GM12878 (cell line): ENCODE measurements around the gene COL11A2. TPM values are rescaled to one million over a fixed set of nuclear protein-coding genes. Genes with fewer than 3 reads are reported as not detected.
A peak's percentile ranks its signal among the peaks of the same experiment; 100 is the strongest.

Source experiments
- ATAC-seq: fragments of 200-7000 bp; cut with Tn5 transposase; 3 replicates; pipeline ENCODE4 v1.9.1; 2020; ENCODE audit warnings: mild to moderate bottlenecking, moderate library complexity
- BruUV-seq: library from RNA; stranded (reverse); fragments of 400-500 nt; replicated peaks from 2 replicates; lab custom pipeline; 2021; lab: Mats Ljungman, UMichigan
- CTCF ChIA-PET: fragments of 300-600 bp; sonication (Branson Sonifier 250); formaldehyde crosslinking; extraction: SDS; loops from one replicate; lab custom pipeline; 2021; ENCODE audit warnings: inconsistent platforms; lab: Yijun Ruan, JAX
- POLR2A ChIA-PET: fragments of 350-600 bp; formaldehyde crosslinking; extraction: SDS; loops from one replicate; lab custom pipeline; 2021; ENCODE audit warnings: inconsistent platforms; lab: Charles Lee
- RAD21 ChIA-PET: fragments of 300-600 bp; sonication (Branson Sonifier 250); formaldehyde crosslinking; loops from one replicate; lab custom pipeline; 2023; ENCODE audit warnings: antibody characterized with exemption; ENCODE audit not compliant: unreplicated experiment; lab: Charles Lee
- SMC1A ChIA-PET: fragments of 300-600 bp; sonication (Branson Sonifier 250); formaldehyde crosslinking; loops from one replicate; lab custom pipeline; 2023; ENCODE audit not compliant: unreplicated experiment, uncharacterized antibody; lab: Charles Lee
- DNase-seq: peaks from one replicate; pipeline ENCODE4 v3.0.0-alpha.2; 2011; ENCODE audit warnings: low read depth, low spot score
- FAIRE-seq: peaks from 3 replicates; lab custom pipeline; 2011; peaks lifted over from hg19 to GRCh38; lab: Jason Lieb, UNC
- H2AFZ ChIP-seq: 2 replicates; pipeline ENCODE4 v1.6.0; 2011; ENCODE audit warnings: low read depth, low read length, control low read depth; ENCODE audit not compliant: control insufficient read depth
- H3K27ac ChIP-seq: 2 replicates; pipeline ENCODE4 v1.5.1; 2011; ENCODE audit warnings: control low read depth; ENCODE audit not compliant: control insufficient read depth, insufficient read depth
- H3K27me3 ChIP-seq, 2 experiments: replicated peaks in 1 of 2; 2 replicates each; pipeline versions ENCODE4 v1.6.0 to v1.6.1; 2011; ENCODE audit warnings: low read length in 1 of 2; ENCODE audit not compliant: control insufficient read depth in 2 of 2, insufficient read depth in 2 of 2
- H3K36me3 ChIP-seq, 2 experiments: 2 replicates each; pipeline ENCODE4 v1.5.1; 2011; ENCODE audit warnings: low read length in 1 of 2; ENCODE audit not compliant: control insufficient read depth in 2 of 2, insufficient read depth in 2 of 2
- H3K4me1 ChIP-seq: 2 replicates; pipeline ENCODE4 v1.6.1; 2011; ENCODE audit warnings: mild to moderate bottlenecking, low read length, moderate library complexity, mixed read lengths; ENCODE audit not compliant: control insufficient read depth, insufficient read depth
- H3K4me2 ChIP-seq: 2 replicates; pipeline ENCODE4 v1.6.0; 2011; ENCODE audit warnings: control low read depth; ENCODE audit not compliant: control insufficient read depth, insufficient read depth
- H3K4me3 ChIP-seq: fragments of 200-600 bp; sonication (generic); 2 replicates; pipeline ENCODE4 v1.5.1; 2016
- H3K79me2 ChIP-seq: 2 replicates; pipeline ENCODE4 v1.6.0; 2011; ENCODE audit warnings: low read length; ENCODE audit not compliant: control insufficient read depth, insufficient read depth
- H3K9ac ChIP-seq: 2 replicates; pipeline ENCODE4 v1.8.0; 2011; ENCODE audit warnings: low read length, control low read depth, mixed read lengths; ENCODE audit not compliant: control insufficient read depth, insufficient read depth
- H3K9me3 ChIP-seq: replicated peaks from 3 replicates; pipeline ENCODE4 v1.5.1; 2011; ENCODE audit warnings: mild to moderate bottlenecking, low read length; ENCODE audit not compliant: control insufficient read depth, insufficient read depth
- H4K20me1 ChIP-seq: 2 replicates; pipeline ENCODE4 v1.6.0; 2011; ENCODE audit not compliant: control insufficient read depth, insufficient read depth
- FOXM1 ChIP-seq: IDR thresholded peaks from 2 replicates; pipeline ENCODE4 v1.6.1; 2012; ENCODE audit warnings: low read depth, mild to moderate bottlenecking, inconsistent platforms, low read length, moderate library complexity
- NR2F1 ChIP-seq: fragments of 450-650 bp; conservative IDR thresholded peaks from 2 replicates; pipeline ENCODE4 v1.6.1; 2017; ENCODE audit warnings: mild to moderate bottlenecking
- POLR2AphosphoS5 ChIP-seq: IDR thresholded peaks from 2 replicates; pipeline ENCODE4 v1.6.1; 2011; ENCODE audit warnings: mild to moderate bottlenecking, low read length, inconsistent platforms
- RAD51 ChIP-seq: fragments of 450-650 bp; IDR thresholded peaks from 2 replicates; pipeline ENCODE4 v1.6.1; 2016; ENCODE audit warnings: moderate library complexity, mild to moderate bottlenecking, inconsistent platforms
- SREBF2 ChIP-seq: IDR thresholded peaks from 2 replicates; pipeline ENCODE4 v1.6.1; 2012; ENCODE audit warnings: mild to moderate bottlenecking, low read length
- WGBS: methylation state at CpG from one replicate; pipeline ENCODE4 v1.1.6; 2016; ENCODE audit warnings: low lambda C conversion rate; ENCODE audit not compliant: insufficient replicate concordance, insufficient coverage; ENCODE audit errors: missing lambda C conversion rate; 5-methylcytosine and 5-hydroxymethylcytosine counted together
- in situ Hi-C: fragments of 300-500 bp; cut with MboI; formaldehyde crosslinking; loops from 9 replicates; pipeline ENCODE4 v1.14.3; 2018; ENCODE audit warnings: mixed read lengths
- intact Hi-C: fragments of 100-400 bp; cut with micrococcal nuclease; formaldehyde crosslinking; loops from one replicate; pipeline ENCODE4 v1.14.2; 2022; ENCODE audit not compliant: unreplicated experiment
- polyA plus RNA-seq, 11 experiments: library from polyadenylated mRNA; depleted of rRNA in 4 of 11; unstranded in 6 of 11; stranded (reverse) in 5 of 11; fragments of >200 nt; fragmentation: Nextera tagmentation in 4 of 11; fragmentation: Illumina TruSeq in 1 of 11; extraction: Ambion mirVana in 4 of 11; extraction: Trizol in 1 of 11; gene quantifications; 1 replicate in 1 of 11; 2 replicates in 10 of 11; pipeline versions ENCODE4 v1.2.1 to v1.2.3, GENCODE V29; 2011 to 2016; ENCODE audit warnings: inconsistent platforms in 2 of 11, missing spikeins in 2 of 11, low read depth in 1 of 11
- total RNA-seq, 4 experiments: library from RNA; depleted of rRNA in 3 of 4; stranded (reverse); fragments of >200 nt in 3 of 4; fragmentation: Illumina TruSeq in 1 of 4; extraction: Trizol in 1 of 4; gene quantifications; 2 replicates each; pipeline versions ENCODE4 v1.2.1 to v1.2.3, GENCODE V29; 2013 to 2021

The COL11A2 gene
- total and polyA plus RNA-seq, 10 of the 15 experiments (the other 5 are each of a cell fraction or from before 2014, with no cell fraction given) = 0.03 to 0.83 (median 0.22) TPM; not detected in 1

DNA sequence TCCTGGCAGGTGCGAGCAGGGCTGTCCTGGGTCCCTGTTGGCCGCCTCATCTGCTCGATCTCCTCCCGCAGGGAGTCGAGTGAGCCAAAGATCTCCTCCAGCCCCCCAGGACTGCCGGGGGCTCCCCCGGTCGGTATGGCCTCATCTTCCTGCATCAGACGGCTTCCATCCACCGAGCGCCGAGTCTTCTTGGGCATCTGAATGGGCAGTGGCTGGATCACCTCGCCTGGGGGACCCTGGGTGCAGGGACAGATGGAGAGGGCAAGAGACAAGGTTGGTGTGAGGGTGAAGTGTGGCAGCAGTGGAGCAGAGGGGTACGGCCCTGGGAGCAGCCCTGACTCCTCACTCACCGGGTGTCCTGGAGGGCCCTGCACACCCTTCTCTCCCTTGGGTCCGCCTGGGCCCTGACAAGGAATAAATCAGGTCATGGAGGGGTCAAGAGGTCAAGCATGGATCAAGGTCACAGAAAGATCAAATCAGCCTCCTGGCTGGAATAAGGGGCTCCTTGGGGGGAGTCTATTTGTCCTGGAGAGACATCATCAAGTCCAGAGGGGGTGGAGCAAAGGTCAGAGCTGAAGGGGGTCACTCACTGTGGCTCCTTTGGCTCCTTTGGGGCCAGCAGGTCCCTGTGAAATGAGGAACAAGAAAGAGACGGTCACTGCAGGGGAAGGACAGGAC lies 26.5 kb downstream of the COL11A2 start:
- TF ChIP-seq NR2F1 (peak; percentile 63), POLR2AphosphoS5 (no peak)
- Histone ChIP-seq H2AFZ (no peak overlapping the region), H3K4me2 (no peak overlapping the region), H3K36me3 (no peaks in the 10 kb centered on the region), H3K9me3 (no peaks in the 10 kb centered on the region), H4K20me1 (no peaks in the 10 kb centered on the region), H3K4me1 (peaks cover 4% of the 10 kb centered on the region), H3K27ac (no peak overlapping the region), H3K4me3 (no peak overlapping the region), H3K79me2 (no peaks in the 10 kb centered on the region), H3K27me3 (no peaks in the 10 kb centered on the region), H3K9ac (no peak overlapping the region)
- BruUV-seq = no TSS peak
- in situ Hi-C loops (no loop called here), intact Hi-C loops (no loop called here)
- no peak for ATAC-seq
- SMC1A ChIA-PET = interaction anchor here (2.1 kb wide), 1 partner anchor 9 kb away, joined by 4 read pairs; no protein-coding TSS in a partner anchor
- CTCF ChIA-PET = interaction anchor here (0.7 to 2.0 kb wide), 2 partner anchors 32 to 151 kb away, joined by 3 to 9 read pairs; no protein-coding TSS in a partner anchor
- DNase-seq = no peak
- 42% methylated on average over 17 of the region's 17 CpGs for WGBS
- FAIRE-seq = no peak
- POLR2A ChIA-PET = no interaction called here
- RAD21 ChIA-PET = no interaction called here

DNA sequence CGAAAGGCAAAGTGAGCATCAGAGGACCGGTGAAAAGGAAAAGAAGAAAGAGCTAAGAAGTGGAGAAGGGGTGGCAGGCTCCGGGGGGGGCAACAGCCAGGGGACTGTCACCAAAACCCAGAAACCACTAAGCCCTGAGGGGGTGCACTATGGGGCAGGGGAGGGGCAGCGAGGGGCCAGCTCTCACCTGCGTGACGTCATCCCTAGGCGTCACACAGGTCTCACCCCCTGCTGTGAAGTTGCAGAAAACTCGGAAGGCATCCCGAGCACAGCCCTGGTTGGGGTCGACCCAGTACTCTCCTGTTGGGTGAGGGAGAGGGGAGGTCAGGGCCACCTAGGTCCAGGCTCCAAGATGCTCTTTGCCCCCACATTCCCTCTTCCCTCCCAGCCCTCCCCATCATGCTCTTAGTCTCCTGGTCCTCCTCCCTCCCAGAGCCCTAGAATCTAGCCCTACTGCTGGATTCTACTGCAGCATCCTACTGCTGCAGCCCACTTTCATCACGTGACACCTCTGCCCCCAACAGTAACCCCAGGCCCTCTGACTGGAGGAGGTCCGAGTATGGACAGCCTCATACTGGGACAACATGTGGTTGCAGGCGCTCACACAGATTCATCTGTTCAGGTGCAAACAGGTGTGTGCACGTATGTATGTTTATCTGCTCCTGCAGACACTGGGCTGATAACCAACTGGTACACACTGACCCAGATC lies 27.4 kb downstream of the COL11A2 start:
- no peak for ATAC-seq
- Histone ChIP-seq H3K4me2 (no peak overlapping the region), H2AFZ (no peak overlapping the region), H3K36me3 (no peaks in the 10 kb centered on the region), H3K9ac (no peak overlapping the region), H4K20me1 (no peaks in the 10 kb centered on the region), H3K4me3 (no peak overlapping the region), H3K79me2 (no peaks in the 10 kb centered on the region), H3K27me3 (no peaks in the 10 kb centered on the region), H3K9me3 (no peaks in the 10 kb centered on the region), H3K4me1 (peaks cover 4% of the 10 kb centered on the region), H3K27ac (no peak overlapping the region)
- DNase-seq = no peak
- POLR2A ChIA-PET = no interaction called here
- intact Hi-C loops (no loop called here), in situ Hi-C loops (no loop called here)
- TF ChIP-seq FOXM1 = no peak
- TF ChIP-seq RAD51 = peak; percentile 32; the same call in 1 of the 2 replicates
- no peak for TF ChIP-seq SREBF2
- SMC1A ChIA-PET = interaction anchor here (1.1 to 2.1 kb wide), 2 partner anchors 8 to 15 kb away, joined by 3 to 4 read pairs; no protein-coding TSS in a partner anchor
- RAD21 ChIA-PET = interaction anchor here (1.6 kb wide), 1 partner anchor 8 kb away, joined by 5 read pairs; no protein-coding TSS in a partner anchor
- no peak for FAIRE-seq
- no TSS peak for BruUV-seq
- 40% methylated on average over 8 of the region's 14 CpGs for WGBS
- CTCF ChIA-PET = interaction anchor here (0.7 to 9.5 kb wide), 5 partner anchors 16 to 150 kb away, joined by 3 to 80 read pairs (median 9); no protein-coding TSS in a partner anchor
